HG02840 (cell line): ENCODE results near the gene SCAMP3.

Source experiments
- ATAC-seq: cut with Tn5 transposase; IDR thresholded peaks from one replicate; pipeline ENCODE4 v1.9.1; 2021; ENCODE audit warnings: mild to moderate bottlenecking, moderate library complexity, moderate number of reproducible peaks; ENCODE audit not compliant: unreplicated experiment, low FRiP score

The SCAMP3 gene

DNA sequence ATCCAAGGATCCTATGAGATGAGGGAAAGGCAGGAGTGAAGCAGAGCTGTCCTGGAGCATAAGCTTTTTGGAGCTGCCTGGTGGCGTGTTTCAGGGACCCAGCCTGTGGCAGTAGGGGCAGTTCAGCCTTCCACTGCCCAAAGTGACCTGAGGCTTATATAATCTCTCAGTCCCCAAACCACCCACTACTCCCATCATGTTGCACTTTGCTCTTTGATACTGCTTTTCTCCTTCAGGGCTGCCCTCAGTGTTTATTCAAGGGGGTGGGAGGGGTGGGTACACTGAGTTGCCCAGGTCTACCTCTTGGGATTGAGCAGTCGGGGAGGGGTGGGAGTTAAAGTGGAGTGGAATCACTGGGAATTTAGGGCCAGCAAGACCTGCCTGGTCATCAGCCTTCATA, 24.4 kb upstream of the SCAMP3 start:
- no peak for ATAC-seq

GRCh38 chr1:155285631-155286044, 23.5 kb upstream of the SCAMP3 start:
- no peak for ATAC-seq

GRCh38 chr1:155285063-155285462, 22.9 kb upstream of the SCAMP3 start:
- no peak for ATAC-seq

- no peak for ATAC-seq
Measured at GRCh38 chr1:155284476-155284875, 22.3 kb upstream of the SCAMP3 start.

DNA sequence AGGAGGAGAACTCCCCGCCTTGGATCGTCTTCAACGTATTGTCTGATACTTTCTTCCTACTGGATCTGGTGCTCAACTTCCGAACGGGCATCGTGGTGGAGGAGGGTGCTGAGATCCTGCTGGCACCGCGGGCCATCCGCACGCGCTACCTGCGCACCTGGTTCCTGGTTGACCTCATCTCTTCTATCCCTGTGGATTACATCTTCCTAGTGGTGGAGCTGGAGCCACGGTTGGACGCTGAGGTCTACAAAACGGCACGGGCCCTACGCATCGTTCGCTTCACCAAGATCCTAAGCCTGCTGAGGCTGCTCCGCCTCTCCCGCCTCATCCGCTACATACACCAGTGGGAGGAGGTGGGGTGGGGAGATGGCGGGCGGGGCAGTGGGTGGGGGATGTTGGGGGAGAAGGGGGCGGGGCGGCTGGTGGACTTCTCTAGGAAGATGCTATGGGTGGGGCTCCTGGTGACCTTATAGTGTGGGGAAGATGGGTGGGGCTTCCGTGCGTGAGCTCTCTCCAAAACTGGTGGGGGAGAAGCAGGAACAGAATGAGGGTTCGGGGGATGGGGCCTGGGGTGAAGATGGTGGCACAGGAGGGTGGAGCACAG, 20.4 kb upstream of the SCAMP3 start:
- ATAC-seq: no peak

DNA sequence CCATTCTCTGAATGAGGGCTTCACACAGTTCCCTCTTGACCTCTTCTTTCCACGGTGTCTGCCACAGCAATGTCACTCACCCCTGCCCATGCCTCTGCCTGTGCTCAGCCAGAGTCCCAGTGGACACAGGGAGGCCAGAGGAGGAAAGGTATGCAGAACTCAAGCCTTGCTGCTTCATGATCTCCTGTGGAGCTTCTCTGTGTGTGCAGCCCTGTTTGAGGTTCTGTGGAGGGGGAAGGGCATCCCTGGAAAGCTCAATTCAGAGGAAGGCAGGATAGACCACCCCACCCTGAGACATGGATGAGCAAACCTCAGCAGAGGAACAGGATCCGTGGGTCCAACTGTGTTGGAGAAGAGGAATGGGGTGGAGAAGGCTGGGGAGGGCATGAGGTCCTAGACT, 17.1 kb upstream of the SCAMP3 start:
- no peak for ATAC-seq

DNA sequence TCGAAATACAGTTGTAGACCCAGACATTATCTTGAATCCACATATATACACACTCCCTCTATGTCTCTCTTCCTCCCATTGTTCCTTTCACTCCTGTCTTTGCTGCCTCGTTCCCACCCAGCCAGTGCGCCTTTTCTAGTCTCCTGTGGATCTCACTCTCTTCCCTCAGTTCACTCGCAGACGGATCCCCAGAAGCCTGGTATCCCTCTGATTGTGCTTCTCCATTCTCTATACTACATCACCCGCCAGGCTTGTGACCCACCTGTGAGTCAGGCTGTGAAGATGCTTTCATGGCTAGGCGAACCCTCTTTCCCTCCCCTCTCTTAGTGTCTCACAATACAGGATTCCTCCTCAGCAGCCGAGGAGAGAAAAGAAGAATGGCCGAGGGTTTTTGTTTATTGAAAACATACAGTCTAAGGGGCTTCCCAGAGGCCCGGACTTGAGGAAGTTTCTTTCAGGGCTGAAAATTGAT, 16.6 kb upstream of the SCAMP3 start:
- no peak for ATAC-seq

DNA sequence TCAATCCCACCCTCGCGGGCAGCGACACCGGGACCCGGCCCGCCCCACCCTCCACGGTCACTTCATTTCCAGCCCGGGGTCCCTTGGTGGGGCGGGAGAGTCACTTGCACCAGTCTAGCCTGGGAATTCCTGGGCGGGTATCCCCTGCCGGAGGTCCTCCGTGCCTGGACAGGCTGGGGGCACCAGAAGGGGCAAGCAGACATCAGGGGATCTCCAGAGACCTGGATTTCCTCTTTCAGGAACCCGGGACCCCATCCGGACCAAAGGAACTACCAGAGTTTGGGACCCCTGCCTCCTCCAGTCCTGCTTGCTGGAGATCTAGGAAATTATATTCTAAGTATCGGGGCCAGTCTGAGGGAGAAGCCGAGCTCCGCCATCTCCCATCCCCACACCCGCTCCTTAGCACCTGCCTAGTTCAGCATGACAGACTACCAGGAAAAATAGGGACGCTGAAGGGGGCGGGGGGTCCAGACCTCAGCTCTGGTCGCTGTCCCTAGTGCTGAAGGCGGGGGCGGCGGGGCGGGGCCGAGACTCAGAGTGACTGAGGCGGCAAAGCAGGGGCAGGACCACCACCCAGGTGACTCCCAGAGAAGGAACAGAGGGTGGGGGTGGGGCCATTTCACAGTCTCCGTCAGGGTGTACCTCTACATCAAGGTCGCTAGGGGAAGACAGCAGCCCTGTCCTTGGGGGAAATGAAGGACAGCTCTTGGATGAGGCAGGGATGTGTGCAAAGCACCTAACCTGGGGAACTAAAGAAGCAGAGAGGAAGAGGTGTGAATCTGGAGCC, 15.9 kb upstream of the SCAMP3 start:
- no peak for ATAC-seq

GRCh38 chr1:155277070-155277901, 15.1 kb upstream of the SCAMP3 start, which contains the start of gene HCN3:
Gene HCN3, plus strand, starts transcription at chr1:155277463. Its CDS starts 128 bp downstream, at chr1:155277591.
- peak; percentile 72 for ATAC-seq

DNA sequence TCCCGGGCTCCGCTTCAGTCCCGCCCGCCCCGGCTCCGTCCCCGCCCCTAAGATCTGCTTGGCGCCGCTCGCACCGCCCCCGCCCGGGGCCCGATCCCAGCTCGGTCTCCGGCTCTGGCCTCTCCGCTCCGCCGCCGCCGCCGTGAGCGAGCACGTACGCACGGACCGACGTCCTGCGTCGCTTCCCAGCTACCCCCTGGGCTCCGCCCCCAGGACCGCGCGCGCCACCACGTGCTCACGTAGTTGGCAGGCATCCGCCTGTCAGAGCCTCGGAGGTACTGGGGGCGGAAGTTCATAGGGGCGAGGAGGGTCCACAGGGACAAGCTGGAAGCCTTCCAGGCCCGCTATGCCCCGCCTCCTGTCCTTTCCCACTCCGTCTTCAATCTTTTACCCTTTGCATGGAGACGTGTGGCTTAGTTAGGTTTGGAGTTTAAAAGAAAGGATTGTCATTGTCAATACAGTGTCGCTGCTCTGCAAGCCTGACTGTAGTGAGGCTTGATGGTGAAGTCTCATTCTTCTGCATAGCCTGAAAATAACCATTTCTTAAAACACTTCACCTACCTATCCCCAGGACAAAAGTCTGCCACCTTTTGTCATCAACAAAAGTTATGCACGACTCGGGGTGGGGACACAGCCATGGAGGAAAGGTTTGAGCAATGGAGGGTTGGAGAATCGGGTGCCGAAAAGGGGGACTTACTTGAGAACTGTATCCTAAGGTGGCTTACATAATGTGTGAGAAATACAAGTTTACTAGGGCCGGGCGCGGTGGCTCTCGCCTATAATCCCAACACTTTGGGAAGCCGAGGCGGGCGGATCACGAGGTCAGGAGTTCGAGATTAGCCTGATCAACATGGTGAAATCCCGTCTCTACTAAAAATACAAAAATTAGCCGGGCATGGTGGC, 11.4 kb upstream of the SCAMP3 start, which contains the start of gene CLK2:
Gene CLK2, minus strand, starts transcription at position 162 of the 903 bp plus-strand sequence. CDS start 2,527 bp downstream, outside the sequence.
- peak; percentile 70 for ATAC-seq

GRCh38 chr1:155272466-155273342, 10.5 kb upstream of the SCAMP3 start:
- peak; percentile 27 for ATAC-seq

DNA sequence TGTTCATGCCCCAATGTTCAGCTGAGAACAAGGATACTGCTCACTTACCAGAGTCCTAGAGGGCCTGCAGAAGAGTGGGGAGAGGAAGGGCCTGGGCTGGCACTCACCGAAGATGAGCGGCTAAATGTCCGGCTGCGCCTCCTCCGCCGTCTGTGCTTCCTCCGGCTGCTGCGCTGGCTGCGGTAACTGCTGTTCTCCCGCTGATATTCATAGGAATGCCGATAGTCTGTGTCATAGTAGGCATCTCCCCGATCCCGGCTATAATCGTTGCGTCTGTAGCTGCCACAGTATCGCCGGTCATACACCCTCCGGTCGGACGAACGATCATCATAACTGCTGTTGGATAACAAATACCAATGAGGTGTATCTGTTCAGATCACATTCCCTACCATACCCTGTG, 7.2 kb upstream of the SCAMP3 start:
- ATAC-seq: no peak

DNA sequence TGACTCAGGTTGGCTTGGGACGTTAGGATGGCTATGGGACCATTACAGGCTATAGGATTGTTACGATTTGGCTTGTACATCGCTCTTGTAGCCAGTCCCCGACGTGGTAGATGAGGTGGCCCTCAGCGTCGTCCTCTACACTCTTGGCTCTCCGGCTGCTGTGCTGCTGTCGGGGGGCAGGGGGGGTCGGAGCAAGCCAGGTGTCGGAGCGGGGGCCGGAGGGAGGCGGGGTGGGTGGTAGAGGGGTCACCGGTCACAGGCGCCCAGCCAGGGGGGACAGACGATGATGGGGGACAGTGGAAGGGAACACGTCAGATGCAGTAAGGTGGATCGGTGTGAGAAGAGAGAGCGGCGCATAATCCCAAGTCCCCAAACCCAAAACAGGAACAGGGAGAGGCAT, 6.5 kb upstream of the SCAMP3 start:
- no peak for ATAC-seq

DNA sequence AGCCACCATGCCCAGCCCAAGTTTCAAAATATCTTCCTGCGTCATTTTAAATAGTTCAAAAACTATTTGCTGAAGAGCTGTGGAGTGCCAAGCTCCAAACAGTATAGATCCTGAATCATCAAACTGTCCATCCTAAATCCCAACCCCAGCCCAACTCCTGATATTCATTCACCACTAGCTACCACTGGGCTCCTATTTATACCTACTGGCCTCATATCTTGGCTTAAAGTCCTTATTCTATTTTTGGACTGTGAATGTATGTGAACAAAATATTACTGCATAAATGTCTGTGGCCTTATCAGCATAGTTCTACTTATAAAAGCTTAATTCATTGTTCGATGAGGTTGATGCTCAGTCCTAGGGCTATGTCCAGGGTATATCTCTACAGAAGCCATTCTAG, 5.2 kb upstream of the SCAMP3 start:
- no peak for ATAC-seq

- ATAC-seq: no peak
Measured at GRCh38 chr1:155266553-155266952, 4.4 kb upstream of the SCAMP3 start.

- ATAC-seq: no peak
Measured at GRCh38 chr1:155263067-155263466, 907 bp upstream of the SCAMP3 start.

- no peak for ATAC-seq
Measured at GRCh38 chr1:155261493-155261851, 688 bp downstream of the SCAMP3 start.

GRCh38 chr1:155260276-155260675, 1.9 kb downstream of the SCAMP3 start:
- no peak for ATAC-seq
